GM19023 (cell line): ENCODE results near the gene HLTF.
A peak's percentile ranks its signal among the peaks of the same experiment; 100 is the strongest.
"Not testable (repeated sequence)": the region's sequence is repeated elsewhere in the genome, so short reads cannot be mapped to it uniquely, and the experiment has no call there.

Experiments
- ATAC-seq: cut with Tn5 transposase; IDR thresholded peaks from one replicate; pipeline ENCODE4 v1.9.1; 2021; ENCODE audit warnings: mild to moderate bottlenecking, moderate library complexity; ENCODE audit not compliant: unreplicated experiment

Gene HLTF

DNA sequence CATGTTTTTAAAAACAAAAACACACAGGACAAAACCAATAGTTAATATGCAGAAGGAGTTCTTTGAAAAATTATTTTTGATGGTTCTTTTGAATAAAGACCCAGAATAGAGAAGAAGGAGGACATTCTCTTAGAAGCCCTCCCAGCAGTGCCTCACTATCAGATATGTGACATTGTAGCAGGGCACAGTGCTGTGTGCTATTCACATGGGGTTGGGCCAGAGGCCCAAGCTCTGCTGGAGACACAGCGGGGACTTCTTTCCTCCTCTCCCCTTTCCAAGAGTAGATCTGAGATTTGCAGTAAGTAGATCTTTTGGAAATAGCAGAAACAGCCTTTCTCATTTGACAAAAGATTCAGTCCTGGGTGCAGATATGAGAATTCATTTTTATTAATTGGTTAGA lies 88.7 kb downstream of the HLTF start:
- ATAC-seq, result no peak

DNA sequence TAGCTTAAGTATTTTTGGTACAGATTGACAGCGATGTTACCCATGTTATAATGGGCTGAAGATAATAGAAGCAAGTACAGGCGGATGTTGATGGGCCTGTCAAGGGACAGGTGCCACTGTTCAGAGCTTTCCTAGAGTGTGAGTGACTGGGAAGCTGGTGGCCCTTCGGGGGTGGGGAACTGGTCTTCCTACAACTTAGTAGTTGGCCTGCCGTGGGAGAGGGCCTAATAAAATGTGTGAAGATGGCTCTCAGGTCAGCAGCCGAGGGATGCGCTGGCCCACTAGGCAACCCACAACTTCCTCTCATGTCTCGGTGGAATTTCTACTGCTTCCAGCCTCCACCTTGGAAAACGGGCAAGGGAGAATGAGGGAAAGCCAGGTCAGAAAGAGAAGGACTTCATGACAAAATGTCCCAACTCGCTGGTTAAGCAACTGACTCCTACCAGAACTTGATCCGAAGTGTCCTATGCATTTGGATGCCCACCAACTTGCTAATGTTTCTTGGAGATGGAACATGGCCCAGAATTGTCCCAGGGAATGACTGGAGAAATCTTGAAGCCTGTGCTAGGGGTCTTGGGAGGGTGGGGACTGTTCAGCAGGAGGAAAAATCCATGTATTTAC lies 93.6 kb downstream of the HLTF start:
- ATAC-seq, result no peak

DNA sequence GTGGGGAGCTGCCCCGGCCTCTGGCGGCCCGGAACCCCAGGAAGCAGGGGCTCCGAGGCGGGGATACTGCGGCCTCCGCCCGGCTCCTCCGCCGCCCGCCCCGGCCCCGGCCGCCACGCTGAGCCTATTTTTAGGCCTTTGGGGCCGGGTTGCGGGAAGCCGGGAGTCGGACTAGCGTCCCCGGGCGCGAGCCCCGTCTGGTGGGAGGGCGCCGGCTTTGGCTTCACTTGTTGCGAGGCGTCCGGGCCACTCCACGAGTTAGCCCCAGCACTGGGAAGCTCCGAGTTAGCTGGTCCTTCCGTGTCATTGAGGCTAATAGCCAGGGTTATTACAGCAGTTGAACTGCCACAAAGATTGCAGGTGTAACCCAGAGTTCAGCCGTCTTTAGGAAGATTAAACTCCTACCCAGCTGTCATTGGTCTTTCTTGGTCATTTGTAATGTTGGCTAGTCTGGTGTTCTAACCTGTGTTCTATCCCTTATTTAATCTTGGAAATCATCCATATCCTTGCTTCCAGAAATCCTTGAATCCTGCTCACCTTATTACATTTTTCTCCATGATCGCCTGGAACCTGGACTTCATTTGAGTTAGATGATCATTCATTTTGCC lies 94.2 kb downstream of the HLTF start:
- peak; percentile 31 for ATAC-seq

DNA sequence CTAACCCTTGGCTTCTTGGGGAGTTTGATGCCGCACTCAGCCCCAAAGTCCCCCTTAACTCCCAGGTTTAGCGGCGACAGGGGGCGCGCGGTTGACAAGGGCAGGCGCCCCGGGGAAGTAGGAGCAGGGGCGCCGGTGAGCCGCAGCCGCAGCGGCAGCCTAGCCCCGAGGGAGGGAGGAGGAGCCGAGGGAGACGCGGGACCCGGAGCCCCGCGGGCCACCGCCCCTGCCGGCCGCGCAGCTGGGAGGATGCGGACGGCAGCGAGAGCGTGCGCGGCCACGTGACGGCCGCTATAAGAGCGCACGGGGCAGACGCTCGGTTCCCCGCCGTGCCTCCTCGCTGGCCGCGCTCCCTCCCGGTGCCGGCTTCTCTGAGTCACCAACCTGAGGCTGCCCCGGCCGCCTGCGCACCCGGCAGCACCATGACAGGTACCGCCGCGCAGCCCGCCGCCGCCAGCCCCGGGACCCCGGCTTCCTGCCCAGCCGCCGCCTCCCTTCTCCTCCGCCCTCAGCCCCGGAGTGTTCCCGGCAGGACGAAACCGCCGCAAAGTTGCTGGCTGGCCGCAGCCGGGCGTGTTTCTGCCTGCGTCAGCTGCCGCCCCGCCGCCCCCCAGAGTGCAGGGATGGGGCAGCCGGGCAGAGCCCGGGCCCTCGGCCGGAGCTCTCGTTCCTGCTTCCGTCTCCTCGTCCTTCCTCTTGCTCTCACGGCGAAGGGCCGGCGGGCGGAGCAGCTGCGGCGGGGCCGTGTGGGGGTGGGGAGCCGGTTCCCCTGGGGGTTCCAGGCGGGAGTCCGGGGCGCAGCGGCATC lies 94.9 kb downstream of the HLTF start, which contains the start of gene GYG1:
Gene GYG1 (plus strand): TSS at position 322 of the 808 bp plus-strand sequence. CDS start 101 bp downstream, at position 423.
- ATAC-seq, result peak; percentile 89

GRCh38 chr3:148990236-148990635 lies 96.1 kb downstream of the HLTF start:
- ATAC-seq, result no peak

DNA sequence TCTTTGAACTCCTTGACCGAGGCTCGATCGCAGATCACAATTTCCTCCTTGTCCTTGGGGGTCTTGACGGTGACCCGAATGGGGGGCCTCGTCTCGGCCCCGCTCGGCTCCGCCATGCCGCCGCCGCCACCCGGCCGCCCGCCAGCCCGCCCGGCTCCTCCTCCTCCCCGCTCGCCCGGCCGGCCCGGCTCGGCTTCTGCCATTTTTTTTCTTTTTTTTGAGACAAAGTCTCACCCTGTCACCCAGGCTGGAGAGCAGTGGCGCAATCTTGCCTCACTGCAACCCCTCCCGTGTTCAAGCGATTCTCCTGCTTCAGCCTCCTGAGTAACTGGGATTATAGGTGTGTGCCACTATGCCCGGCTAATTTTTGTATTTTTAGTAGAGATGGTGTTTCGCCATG lies 98.8 kb downstream of the HLTF start:
- not testable (repeated sequence) for ATAC-seq

- no peak for ATAC-seq
Observed at GRCh38 chr3:148981273-148981672, 105.1 kb downstream of the HLTF start.
